GM23248 (cell line): ENCODE data around the gene PLA2G4C.

Experiments used
- EZH2 ChIP-seq: fragments of 200-600 bp; sonication (generic); IDR thresholded peaks from 2 replicates; pipeline ENCODE4 v1.6.1; 2018; ENCODE audit warnings: antibody characterized with exemption, mild to moderate bottlenecking; ENCODE audit not compliant: insufficient read depth, poor library complexity, severe bottlenecking
- EZH2phosphoT487 ChIP-seq: fragments of 200-600 bp; sonication (generic); IDR thresholded peaks from 2 replicates; pipeline ENCODE4 v1.6.1; 2018; ENCODE audit warnings: antibody characterized with exemption, moderate library complexity, mild to moderate bottlenecking, low read depth; ENCODE audit not compliant: insufficient read depth

- TF ChIP-seq EZH2 (no peak), EZH2phosphoT487 (no peak)
Measured at GRCh38 chr19:48041877-48042580, 68.6 kb downstream of the PLA2G4C start.
